GM12875 (cell line): ENCODE data around the gene TSPAN13.

Experiments
- H3K4me3 ChIP-seq: one replicate; pipeline ENCODE4 v1.5.1; 2011; ENCODE audit warnings: low read depth, low read length, control low read depth
- TF ChIP-seq, protein P1 (sequence below): IDR thresholded peaks from 2 replicates; pipeline ENCODE4 v1.5.1; 2011; ENCODE audit warnings: low read depth, mild to moderate bottlenecking, control low read depth, inconsistent platforms, low read length, moderate library complexity, borderline replicate concordance; ENCODE audit not compliant: insufficient read depth

The TSPAN13 gene

GRCh38 chr7:16747102-16747501 lies 6.5 kb upstream of the TSPAN13 start:
- H3K4me3 ChIP-seq, result no peak overlapping the region
- TF ChIP-seq, protein P1, sequence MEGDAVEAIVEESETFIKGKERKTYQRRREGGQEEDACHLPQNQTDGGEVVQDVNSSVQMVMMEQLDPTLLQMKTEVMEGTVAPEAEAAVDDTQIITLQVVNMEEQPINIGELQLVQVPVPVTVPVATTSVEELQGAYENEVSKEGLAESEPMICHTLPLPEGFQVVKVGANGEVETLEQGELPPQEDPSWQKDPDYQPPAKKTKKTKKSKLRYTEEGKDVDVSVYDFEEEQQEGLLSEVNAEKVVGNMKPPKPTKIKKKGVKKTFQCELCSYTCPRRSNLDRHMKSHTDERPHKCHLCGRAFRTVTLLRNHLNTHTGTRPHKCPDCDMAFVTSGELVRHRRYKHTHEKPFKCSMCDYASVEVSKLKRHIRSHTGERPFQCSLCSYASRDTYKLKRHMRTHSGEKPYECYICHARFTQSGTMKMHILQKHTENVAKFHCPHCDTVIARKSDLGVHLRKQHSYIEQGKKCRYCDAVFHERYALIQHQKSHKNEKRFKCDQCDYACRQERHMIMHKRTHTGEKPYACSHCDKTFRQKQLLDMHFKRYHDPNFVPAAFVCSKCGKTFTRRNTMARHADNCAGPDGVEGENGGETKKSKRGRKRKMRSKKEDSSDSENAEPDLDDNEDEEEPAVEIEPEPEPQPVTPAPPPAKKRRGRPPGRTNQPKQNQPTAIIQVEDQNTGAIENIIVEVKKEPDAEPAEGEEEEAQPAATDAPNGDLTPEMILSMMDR, result no peak

DNA sequence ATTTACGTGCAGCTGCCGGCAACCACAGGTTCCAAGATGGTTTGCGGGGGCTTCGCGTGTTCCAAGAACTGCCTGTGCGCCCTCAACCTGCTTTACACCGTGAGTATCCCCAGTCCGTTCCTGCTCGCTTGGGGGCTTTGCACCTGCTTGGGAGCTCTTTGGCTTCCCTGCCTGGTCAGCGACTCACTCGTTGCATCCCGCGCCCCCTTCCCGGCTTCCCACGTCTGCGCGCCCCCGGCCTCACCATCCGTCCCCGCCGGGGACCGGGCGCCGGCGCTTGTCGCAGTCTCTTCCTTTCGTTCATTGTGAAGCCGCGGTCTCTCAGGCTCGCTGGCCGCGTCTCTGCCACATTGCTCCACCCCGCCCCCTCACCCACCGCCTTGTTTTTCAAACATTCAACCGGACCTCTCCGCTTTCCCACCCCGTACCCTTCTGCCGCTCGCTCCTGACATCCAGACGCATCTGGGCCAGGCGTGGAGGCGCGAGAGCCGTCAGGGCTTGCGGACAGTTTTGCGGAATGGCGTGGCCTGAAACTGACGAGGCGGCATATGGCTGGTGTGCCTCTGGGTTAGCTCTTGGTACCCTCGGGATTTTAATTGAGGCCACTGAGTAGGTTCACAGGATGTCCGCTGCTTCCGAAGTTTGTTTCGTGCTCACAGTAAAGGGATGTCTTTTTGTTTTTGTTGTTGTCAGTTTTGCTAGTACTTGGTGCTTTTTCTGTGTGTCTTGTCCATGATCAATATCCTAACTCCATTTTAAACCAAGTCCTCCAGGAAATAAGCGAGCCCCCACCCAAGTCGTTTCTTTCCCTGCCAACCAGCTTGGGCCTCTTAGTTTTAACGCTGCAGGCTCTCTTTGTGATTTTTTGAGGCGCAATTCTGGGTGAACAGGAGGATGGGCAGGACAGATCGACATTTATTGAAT lies 639 bp downstream of the TSPAN13 start:
- TF ChIP-seq, protein P1, result no peak
- no peak overlapping the region for H3K4me3 ChIP-seq

- H3K4me3 ChIP-seq, result no peak overlapping the region
- TF ChIP-seq, protein P1, result no peak
These were observed 1.3 kb downstream of the TSPAN13 start for GRCh38 chr7:16754856-16755317.

GRCh38 chr7:16755397-16755796 lies 1.8 kb downstream of the TSPAN13 start:
- no peak overlapping the region for H3K4me3 ChIP-seq
- TF ChIP-seq, protein P1, result no peak

GRCh38 chr7:16758036-16758435 lies 4.5 kb downstream of the TSPAN13 start:
- TF ChIP-seq, protein P1, result no peak
- no peak overlapping the region for H3K4me3 ChIP-seq

- TF ChIP-seq, protein P1, result no peak
- H3K4me3 ChIP-seq, result no peak overlapping the region
These were observed 5.4 kb downstream of the TSPAN13 start for GRCh38 chr7:16758631-16759611.
